Measurements from ENCODE around the gene DFFA. TPM values are rescaled to one million over a fixed set of nuclear protein-coding genes. Genes with fewer than 3 reads are reported as not detected.
"Not testable (repeated sequence)": the region's sequence is repeated elsewhere in the genome, so short reads cannot be mapped to it uniquely, and the experiment has no call there.

Gene DFFA
- total RNA-seq, 1 donor: 8.2 TPM

GRCh38 chr1:10489291-10490055 is 17.1 kb upstream of the DFFA start:
- no peak overlapping the region for H3K4me3 ChIP-seq (ENCODE audit: low read length)
- no peaks in the 10 kb centered on the region for H3K27me3 ChIP-seq (ENCODE audit: insufficient read depth, low read length)
- no peaks in the 10 kb centered on the region for H3K9me3 ChIP-seq (ENCODE audit: low read depth, low read length)
- H3K4me1 ChIP-seq (ENCODE audit: insufficient read depth, low read length): peaks cover 12% of the 10 kb centered on the region

GRCh38 chr1:10484521-10484920 is 12.2 kb upstream of the DFFA start:
- Histone ChIP-seq H3K9me3 (ENCODE audit: low read depth, low read length) (no peaks in the 10 kb centered on the region), H3K4me1 (ENCODE audit: insufficient read depth, low read length) (peaks cover 27% of the 10 kb centered on the region), H3K4me3 (ENCODE audit: low read length) (no peak overlapping the region), H3K27me3 (ENCODE audit: insufficient read depth, low read length) (no peaks in the 10 kb centered on the region)

- H3K9me3 ChIP-seq (ENCODE audit: low read depth, low read length): no peaks in the 10 kb centered on the region
- peaks cover 40% of the 10 kb centered on the region for H3K4me1 ChIP-seq (ENCODE audit: insufficient read depth, low read length)
- no peak overlapping the region for H3K4me3 ChIP-seq (ENCODE audit: low read length)
- H3K27me3 ChIP-seq (ENCODE audit: insufficient read depth, low read length): no peaks in the 10 kb centered on the region
Measured at GRCh38 chr1:10480614-10481013, 8.3 kb upstream of the DFFA start.

GRCh38 chr1:10479296-10479695 is 7.0 kb upstream of the DFFA start:
- Histone ChIP-seq H3K4me3 (ENCODE audit: low read length) (no peak overlapping the region), H3K9me3 (ENCODE audit: low read depth, low read length) (no peaks in the 10 kb centered on the region), H3K4me1 (ENCODE audit: insufficient read depth, low read length) (peaks cover 39% of the 10 kb centered on the region), H3K27me3 (ENCODE audit: insufficient read depth, low read length) (no peaks in the 10 kb centered on the region)

GRCh38 chr1:10475510-10475909 is 3.2 kb upstream of the DFFA start:
- no peaks in the 10 kb centered on the region for H3K9me3 ChIP-seq (ENCODE audit: low read depth, low read length)
- peak overlapping the region; percentile 65 for H3K4me3 ChIP-seq (ENCODE audit: low read length)
- H3K27me3 ChIP-seq (ENCODE audit: insufficient read depth, low read length): no peaks in the 10 kb centered on the region
- peaks cover 46% of the 10 kb centered on the region for H3K4me1 ChIP-seq (ENCODE audit: insufficient read depth, low read length)

- no peaks in the 10 kb centered on the region for H3K9me3 ChIP-seq (ENCODE audit: low read depth, low read length)
- peak within 1 kb of the TSS; percentile 65 for H3K4me3 ChIP-seq (ENCODE audit: low read length)
- H3K27me3 ChIP-seq (ENCODE audit: insufficient read depth, low read length): no peaks in the 10 kb centered on the region
- peaks cover 46% of the 10 kb centered on the region for H3K4me1 ChIP-seq (ENCODE audit: insufficient read depth, low read length)
Measured at GRCh38 chr1:10474613-10475507, 2.5 kb upstream of the DFFA start, which contains the start of gene PEX14. Gene PEX14, plus strand, starts transcription at chr1:10474950. Its CDS starts 17 bp downstream, at chr1:10474967.

- Histone ChIP-seq H3K4me3 (ENCODE audit: low read length) (peak overlapping the region; percentile 65), H3K4me1 (ENCODE audit: insufficient read depth, low read length) (peaks cover 46% of the 10 kb centered on the region)
- H3K9me3 ChIP-seq (ENCODE audit: low read depth, low read length); H3K27me3 ChIP-seq (ENCODE audit: insufficient read depth, low read length): not testable (repeated sequence)
Measured at GRCh38 chr1:10474309-10474612, 1.9 kb upstream of the DFFA start.

- peaks cover 46% of the 10 kb centered on the region for H3K4me1 ChIP-seq (ENCODE audit: insufficient read depth, low read length)
- H3K27me3 ChIP-seq (ENCODE audit: insufficient read depth, low read length): no peaks in the 10 kb centered on the region
- no peaks in the 10 kb centered on the region for H3K9me3 ChIP-seq (ENCODE audit: low read depth, low read length)
- no peak overlapping the region for H3K4me3 ChIP-seq (ENCODE audit: low read length)
Measured at GRCh38 chr1:10473145-10473765, 926 bp upstream of the DFFA start.

- Histone ChIP-seq H3K9me3 (ENCODE audit: low read depth, low read length) (no peaks in the 10 kb centered on the region), H3K4me1 (ENCODE audit: insufficient read depth, low read length) (peaks cover 43% of the 10 kb centered on the region), H3K27me3 (ENCODE audit: insufficient read depth, low read length) (no peaks in the 10 kb centered on the region), H3K4me3 (ENCODE audit: low read length) (peak overlapping the region; percentile 66)
Measured at GRCh38 chr1:10471411-10472219, 714 bp downstream of the DFFA start.

- Histone ChIP-seq H3K27me3 (ENCODE audit: insufficient read depth, low read length) (no peaks in the 10 kb centered on the region), H3K4me1 (ENCODE audit: insufficient read depth, low read length) (peaks cover 28% of the 10 kb centered on the region)
Measured at GRCh38 chr1:10470043-10470442, 2.3 kb downstream of the DFFA start.

GRCh38 chr1:10467078-10467477 is 5.3 kb downstream of the DFFA start:
- Histone ChIP-seq H3K27me3 (ENCODE audit: insufficient read depth, low read length) (no peaks in the 10 kb centered on the region), H3K9me3 (ENCODE audit: low read depth, low read length) (no peaks in the 10 kb centered on the region), H3K4me1 (ENCODE audit: insufficient read depth, low read length) (peaks cover 11% of the 10 kb centered on the region), H3K4me3 (ENCODE audit: low read length) (no peak overlapping the region)

More at GRCh38 chr1:10470043-10470442, 2.3 kb downstream of the DFFA start:
- no peak overlapping the region for H3K4me3 ChIP-seq (ENCODE audit: low read length)
- H3K9me3 ChIP-seq (ENCODE audit: low read depth, low read length): no peaks in the 10 kb centered on the region

- Histone ChIP-seq H3K4me3 (ENCODE audit: low read length) (no peak overlapping the region), H3K4me1 (ENCODE audit: insufficient read depth, low read length) (no peaks in the 10 kb centered on the region)
Measured at GRCh38 chr1:10459184-10459583, 13.1 kb downstream of the DFFA start.

GRCh38 chr1:10457875-10458274 is 14.5 kb downstream of the DFFA start:
- Histone ChIP-seq H3K27me3 (ENCODE audit: insufficient read depth, low read length) (no peaks in the 10 kb centered on the region), H3K9me3 (ENCODE audit: low read depth, low read length) (no peaks in the 10 kb centered on the region), H3K4me1 (ENCODE audit: insufficient read depth, low read length) (no peaks in the 10 kb centered on the region), H3K4me3 (ENCODE audit: low read length) (no peak overlapping the region)

More at GRCh38 chr1:10459184-10459583, 13.1 kb downstream of the DFFA start:
- Histone ChIP-seq H3K9me3 (ENCODE audit: low read depth, low read length) (no peaks in the 10 kb centered on the region), H3K27me3 (ENCODE audit: insufficient read depth, low read length) (no peaks in the 10 kb centered on the region)

- H3K9me3 ChIP-seq (ENCODE audit: low read depth, low read length); H3K27me3 ChIP-seq (ENCODE audit: insufficient read depth, low read length); H3K4me1 ChIP-seq (ENCODE audit: insufficient read depth, low read length); H3K4me3 ChIP-seq (ENCODE audit: low read length): not testable (repeated sequence)
Measured at GRCh38 chr1:10457462-10457861, 14.9 kb downstream of the DFFA start.

Measured in mononuclear cell (primary cell).